ENCODE measurements around the gene DIP2B.

Gene DIP2B

DNA sequence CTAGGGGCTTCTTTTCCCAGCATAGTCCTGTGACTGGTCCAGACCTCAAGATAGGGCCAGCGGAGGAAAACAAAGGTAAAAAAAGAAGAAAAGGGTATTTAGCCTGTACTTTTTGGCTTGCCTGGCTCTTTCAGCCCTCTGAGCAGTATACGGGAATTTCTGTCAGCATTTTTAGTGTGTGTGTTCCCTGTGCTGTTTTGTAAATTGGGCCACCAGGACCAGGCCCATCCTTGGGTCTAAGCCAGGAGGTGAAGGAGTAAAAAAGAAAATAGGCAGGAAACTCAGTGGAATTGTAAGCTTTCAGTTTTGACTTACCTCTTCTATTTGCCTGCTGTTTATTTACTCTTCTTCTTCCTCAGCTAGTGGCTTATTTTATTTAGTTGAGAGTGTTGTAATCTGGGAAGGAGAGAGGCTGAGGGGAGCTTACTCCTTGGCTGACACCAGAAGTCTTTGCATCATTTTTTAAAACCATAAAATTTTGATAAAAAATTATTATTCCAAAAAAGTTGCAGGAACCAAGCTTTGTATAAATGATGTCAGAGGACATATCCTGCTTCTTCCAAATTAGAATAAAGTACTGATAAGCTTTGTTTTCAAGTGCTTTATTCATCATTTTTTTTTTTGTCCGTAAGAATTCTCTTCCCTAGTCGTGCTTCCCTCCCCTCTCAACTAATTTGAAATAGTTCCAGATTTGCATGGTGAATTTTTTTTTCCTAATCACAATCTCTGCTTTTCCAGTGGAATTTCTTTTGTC is 63.7 kb downstream of the DIP2B start:
- no peak for TF ChIP-seq POLR2A (IDR thresholded peaks at IDR 0.05; ENCODE audit: low read depth, low read length)
- DNase-seq (ENCODE audit: insufficient read length, low spot score) (no peak), FAIRE-seq (peak; percentile 62)

DNA sequence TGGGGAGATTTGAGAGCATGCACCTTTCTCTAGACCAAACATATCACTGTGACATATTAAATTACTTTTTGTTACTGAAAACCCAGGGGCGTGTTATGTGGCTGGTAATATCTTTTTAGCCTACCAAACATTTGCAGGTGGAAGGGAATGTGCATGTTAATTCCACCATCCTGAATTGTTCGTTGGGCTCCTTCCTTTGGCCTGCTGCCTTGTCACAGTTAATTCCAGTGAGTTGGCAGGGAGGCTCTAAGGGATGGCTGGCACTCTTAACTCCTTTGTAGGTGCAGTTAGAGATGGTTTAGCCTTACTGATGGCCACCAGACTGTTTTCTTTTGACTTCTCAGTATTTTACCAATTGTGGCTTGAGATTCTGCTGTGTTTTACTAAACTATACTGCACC is 64.5 kb downstream of the DIP2B start:
- DNase-seq (ENCODE audit: insufficient read length, low spot score) (no peak), FAIRE-seq (peak; percentile 48)
- no peak for TF ChIP-seq POLR2A (IDR thresholded peaks at IDR 0.05; ENCODE audit: low read depth, low read length)

DNA sequence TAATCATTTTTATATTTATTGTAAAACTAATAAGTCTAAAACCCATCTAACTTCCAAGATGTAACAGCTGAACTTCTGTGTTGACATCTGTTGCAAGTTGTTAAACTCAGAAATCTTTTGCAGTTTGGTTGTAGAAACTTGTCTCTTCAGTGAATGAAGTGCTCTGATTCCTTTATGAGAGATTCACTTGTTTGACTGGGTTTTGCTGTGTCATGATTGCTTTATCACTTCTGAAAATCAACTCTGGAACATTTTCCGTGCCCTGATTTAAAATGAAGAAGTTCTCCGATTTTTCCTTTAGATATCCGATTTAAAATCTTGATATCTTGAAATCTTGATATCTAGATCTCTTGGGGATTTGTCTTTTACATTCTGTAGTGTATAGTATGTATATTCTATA is 65.1 kb downstream of the DIP2B start:
- TF ChIP-seq POLR2A (IDR thresholded peaks at IDR 0.05; ENCODE audit: low read depth, low read length), result no peak
- no peak for DNase-seq (ENCODE audit: insufficient read length, low spot score)
- FAIRE-seq, result peak; percentile 38

DNA sequence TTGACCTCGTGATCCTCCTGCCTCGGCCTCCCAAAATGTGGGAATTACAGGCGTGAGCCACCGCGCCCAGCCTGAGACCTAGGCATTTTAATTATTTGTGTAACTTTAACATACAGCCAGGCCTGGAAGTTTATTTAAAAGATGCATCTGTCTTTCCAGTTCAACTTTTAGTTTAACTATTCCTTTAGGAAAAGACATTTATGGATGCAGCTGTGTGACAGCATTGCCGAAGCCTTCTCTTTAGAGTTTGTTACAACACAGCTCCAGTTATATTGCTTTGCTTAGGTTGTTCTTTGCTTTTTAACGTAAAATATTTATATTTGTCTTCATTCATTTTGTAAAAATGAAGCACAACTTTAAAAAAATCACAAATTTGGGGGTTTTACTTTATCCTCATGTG is 67.0 kb downstream of the DIP2B start:
- no peak for FAIRE-seq
- no peak for TF ChIP-seq POLR2A (IDR thresholded peaks at IDR 0.05; ENCODE audit: low read depth, low read length)
- no peak for DNase-seq (ENCODE audit: insufficient read length, low spot score)

DNA sequence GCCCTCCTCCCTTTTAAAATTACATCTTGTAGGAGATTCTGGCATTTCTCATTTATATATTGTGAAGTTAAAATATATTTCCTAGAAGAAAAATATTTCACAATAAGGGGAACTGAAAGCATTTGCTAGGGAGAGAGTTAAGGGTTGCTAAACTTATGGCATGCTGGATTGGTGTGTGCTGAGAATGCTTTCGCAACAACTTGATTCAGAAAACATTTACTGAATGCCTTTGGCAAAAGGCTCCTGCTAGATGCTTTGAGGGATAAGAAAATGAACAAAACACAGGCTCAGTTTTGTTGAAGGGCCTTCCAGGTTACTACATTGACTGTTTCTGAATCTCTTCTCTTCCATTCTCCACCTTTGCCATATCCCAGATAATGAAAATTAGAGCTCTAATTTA is 67.5 kb downstream of the DIP2B start:
- FAIRE-seq (peak; percentile 11), DNase-seq (ENCODE audit: insufficient read length, low spot score) (no peak)
- no peak for TF ChIP-seq POLR2A (IDR thresholded peaks at IDR 0.05; ENCODE audit: low read depth, low read length)

DNA sequence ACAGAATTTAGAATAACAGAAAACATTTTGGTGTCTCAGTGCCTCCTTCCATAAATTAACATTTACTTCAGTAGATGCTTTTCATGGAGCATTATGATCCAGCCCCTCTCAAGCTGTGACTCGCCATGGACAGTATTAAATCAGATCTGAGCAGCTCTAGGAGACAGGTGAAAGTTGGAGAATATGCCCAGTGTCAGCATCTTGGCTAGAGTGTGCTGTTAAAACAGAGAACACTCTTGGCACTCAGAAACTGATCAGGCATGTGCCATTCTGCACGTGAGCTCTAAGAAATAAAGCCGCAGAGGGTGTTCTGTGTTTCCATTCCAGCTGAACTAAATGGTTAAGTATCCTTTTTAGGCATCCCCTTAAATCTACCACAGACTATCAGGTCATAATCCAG is 68.0 kb downstream of the DIP2B start:
- peak; percentile 79 for FAIRE-seq
- DNase-seq (ENCODE audit: insufficient read length, low spot score), result no peak
- TF ChIP-seq POLR2A (IDR thresholded peaks at IDR 0.05; ENCODE audit: low read depth, low read length), result no peak

DNA sequence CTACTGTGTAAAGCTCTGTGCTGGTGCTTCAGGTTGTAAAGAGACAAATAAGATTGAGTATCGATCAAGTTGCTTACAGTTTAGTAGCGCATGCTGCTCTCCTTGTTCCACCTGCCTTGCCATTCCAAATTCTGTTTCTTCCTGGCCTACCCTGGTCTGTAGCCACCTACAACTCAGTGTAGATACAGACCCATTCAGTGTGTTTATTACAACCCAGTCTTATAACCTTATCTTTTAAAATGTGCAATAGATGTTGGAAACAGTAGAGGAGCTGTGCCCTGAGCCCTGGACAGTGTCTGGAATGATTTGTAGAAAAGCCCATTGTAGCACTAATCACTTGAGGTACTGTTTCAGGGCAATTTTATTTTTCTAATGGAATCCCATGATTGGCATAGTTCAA is 68.5 kb downstream of the DIP2B start:
- FAIRE-seq, result peak; percentile 43
- DNase-seq (ENCODE audit: insufficient read length, low spot score), result no peak

DNA sequence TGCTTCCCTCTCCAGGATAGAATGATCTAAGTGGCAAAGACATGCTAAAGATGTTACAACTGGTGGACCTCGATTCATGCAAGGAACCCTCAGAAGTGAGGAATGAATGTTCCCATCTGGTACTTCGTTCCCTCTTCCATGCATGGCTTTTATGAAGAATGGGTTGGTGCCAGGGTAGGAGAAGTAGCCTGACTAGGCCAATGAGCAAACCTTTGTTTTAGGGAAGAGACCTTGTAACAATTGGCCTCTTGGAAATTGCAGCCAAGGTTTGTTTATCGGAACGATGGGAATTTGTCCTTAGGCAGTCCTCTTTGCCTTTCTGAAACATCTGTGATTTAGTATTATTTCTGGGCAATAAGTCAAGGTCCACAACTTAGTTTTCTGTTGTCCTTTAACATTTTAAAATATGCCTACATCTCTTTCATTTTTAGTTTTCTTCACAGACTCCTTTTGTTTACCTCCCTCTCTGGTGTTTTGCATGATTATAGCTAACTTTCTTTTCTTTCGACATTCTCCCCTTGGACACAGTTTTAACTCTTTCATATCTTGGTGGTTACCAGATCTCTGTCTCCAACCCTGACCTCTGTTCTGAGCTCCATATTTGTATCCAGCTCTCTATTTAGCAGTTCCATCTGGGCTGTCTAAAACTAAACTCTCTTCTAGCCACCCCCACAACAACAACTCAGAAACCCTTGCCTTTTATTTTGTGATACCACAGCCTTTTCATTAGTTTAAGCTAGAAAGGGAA is 70.0 kb downstream of the DIP2B start:
- DNase-seq (ENCODE audit: insufficient read length, low spot score) (no peak), FAIRE-seq (peak; percentile 53)
- no peak for TF ChIP-seq POLR2A (IDR thresholded peaks at IDR 0.05; ENCODE audit: low read depth, low read length)

More for the DNA sequence above, 68.5 kb downstream of the DIP2B start:
- TF ChIP-seq POLR2A (IDR thresholded peaks at IDR 0.05; ENCODE audit: low read depth, low read length), result no peak

DNA sequence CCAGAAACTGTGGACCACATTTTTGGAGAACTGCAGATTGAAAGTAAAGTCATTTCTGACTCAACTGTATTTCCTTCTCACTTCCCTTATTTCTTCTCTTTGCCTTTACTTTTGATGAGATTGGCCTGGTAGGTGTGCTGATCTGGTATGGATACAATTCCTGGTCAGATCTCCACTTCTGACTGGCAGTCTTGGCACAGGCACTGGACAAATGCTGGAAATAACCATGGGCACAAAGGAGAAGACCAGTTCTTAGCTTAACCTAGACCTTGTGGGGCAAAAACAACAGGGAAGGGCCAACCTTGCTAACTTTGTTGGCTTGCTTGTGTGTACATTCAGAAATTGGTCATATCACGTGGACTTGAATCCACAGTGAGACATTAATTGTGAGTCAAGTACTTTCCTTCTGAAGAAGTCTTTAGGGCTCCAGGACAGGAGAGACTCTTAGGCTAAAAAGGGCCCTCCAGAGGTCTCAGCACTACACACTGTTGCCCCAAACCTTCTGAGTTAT is 75.0 kb downstream of the DIP2B start:
- FAIRE-seq (peak; percentile 80), DNase-seq (ENCODE audit: insufficient read length, low spot score) (peak; percentile 40)
- TF ChIP-seq POLR2A (IDR thresholded peaks at IDR 0.05; ENCODE audit: low read depth, low read length), result no peak

DNA sequence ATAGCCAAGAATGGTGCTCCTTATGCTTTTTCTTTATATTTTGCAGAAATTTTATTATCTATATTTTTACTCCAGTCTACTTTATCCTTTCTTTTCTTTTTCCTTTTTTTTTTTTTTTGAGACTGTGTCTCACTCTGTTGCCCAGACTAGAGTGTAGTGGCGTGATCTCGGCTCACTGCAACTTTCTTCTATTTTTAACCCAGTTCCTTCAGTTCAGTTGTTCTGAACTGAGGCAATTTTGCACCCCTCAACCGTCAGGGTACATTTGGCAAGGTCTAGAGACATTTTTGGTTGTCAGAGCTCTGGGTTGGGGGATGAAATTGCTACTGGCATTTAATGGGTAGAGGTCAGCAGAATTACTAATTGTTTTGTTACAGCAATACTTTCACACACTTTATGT is 75.7 kb downstream of the DIP2B start:
- no peak for FAIRE-seq
- no peak for DNase-seq (ENCODE audit: insufficient read length, low spot score)
- TF ChIP-seq POLR2A (IDR thresholded peaks at IDR 0.05; ENCODE audit: low read depth, low read length), result no peak

DNA sequence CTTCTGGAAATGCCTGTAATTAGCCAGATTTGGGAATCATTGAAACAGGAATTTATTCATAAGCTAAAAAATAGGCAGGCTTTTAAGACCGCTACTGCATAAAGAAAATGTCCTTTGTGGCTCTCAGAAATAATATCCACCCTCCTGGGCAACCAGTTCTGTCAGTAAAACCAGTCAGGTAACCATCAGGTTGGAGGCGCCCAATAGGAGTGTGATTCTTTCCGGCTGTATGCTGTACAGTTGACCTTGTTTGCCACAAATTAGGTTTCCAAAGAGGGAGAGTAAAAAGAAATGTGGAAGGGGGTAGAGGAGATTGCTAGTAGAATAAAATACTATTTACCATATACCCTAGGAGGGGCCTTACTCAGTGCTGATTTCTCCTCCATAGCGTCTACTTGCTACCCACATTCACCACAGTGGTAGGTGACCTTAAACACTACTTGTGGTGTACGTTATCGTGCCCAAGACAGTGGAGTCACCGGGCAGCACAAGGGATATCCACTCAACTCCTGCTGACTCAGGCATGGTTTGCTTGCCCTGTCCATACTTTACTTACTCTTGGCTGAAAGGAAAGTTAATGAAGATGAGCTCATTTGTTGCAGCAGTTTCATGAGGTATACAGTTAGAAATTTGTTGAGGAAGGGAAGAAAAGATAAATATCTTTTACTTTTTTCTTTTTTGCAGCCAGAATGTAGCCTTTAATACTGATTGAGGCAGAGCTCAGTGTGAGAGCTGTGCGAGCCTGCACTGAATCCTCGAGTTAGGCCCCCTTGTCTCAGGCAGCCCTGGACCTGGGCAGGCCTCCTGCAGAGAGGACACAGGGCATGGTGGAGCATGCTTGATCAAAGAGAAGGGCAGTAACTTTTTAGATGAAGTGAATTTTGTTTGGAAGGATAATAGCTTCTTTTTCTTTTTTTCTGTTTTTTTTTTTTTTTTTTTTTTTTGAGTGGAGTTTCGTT is 76.7 kb downstream of the DIP2B start:
- no peak for TF ChIP-seq POLR2A (IDR thresholded peaks at IDR 0.05; ENCODE audit: low read depth, low read length)
- DNase-seq (ENCODE audit: insufficient read length, low spot score), result peak; percentile 53
- peak; percentile 97 for FAIRE-seq

DNA sequence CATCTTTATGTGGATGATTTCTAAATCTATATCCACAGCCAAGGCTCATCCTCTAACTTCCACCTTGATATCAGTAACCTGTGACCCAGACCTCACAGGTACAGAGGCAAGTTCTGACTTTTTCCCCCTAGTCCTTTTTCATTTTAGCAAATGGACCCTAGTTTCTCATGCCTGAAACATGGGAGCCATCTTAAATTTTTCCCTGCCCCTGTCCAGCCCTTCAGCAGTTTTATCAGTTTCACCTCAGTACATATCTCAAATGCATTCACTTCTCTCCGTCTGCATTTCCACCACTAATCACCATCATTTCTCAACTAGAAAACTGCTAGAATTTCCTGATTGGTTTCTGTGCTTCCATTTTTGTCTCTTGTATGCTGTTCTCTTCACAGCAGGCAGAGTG is 79.3 kb downstream of the DIP2B start:
- FAIRE-seq, result no peak
- no peak for DNase-seq (ENCODE audit: insufficient read length, low spot score)
- no peak for TF ChIP-seq POLR2A (IDR thresholded peaks at IDR 0.05; ENCODE audit: low read depth, low read length)

DNA sequence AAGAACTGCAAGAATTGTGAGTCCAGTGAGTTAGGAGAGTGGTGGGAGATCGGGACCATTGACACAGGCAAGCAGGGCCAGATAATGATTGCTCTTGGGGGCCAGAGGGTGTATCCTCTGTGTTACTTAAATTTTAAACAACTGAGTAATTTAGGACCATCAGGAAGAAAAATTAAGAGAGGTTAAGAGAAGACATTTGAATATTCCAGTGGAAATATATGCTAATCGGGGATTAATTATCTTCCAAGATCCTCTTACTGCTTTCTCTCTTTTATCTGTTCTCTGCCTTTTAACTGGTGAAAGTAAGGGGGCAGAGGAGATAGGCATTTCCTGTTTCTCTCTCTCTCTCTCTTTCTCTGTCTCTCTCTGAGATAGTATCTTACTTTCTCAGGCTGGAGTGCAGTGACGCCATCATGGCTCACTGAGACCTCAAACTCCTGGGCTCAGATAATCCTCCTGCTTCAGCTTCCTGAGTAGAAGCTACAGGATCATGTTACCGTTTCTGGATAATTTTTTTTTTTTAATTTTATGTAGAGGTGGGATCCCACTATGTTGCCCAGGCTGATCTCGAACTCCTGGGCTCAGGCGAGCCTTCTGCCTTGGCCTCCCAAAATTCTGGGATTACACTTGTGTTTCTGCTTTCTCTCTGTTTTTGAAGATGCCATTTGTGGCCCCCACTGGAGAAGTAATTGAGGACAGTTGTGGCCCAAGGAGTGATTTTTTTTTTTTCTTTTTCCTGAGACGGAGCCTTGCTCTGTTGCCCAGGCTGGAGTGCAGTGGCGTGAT is 85.1 kb downstream of the DIP2B start:
- no peak for TF ChIP-seq POLR2A (IDR thresholded peaks at IDR 0.05; ENCODE audit: low read depth, low read length)
- DNase-seq (ENCODE audit: insufficient read length, low spot score), result peak; percentile 41
- peak; percentile 96 for FAIRE-seq

Data from H54 (cell line).